Tibial nerve (tissue), 3 donors: Measurements from ENCODE around the gene TMEM185B.

Experiments used
- POLR2A ChIP-seq, 2 donors: fragments of 450-650 bp; IDR thresholded peaks; one replicate each; pipeline ENCODE4 v1.6.1; 2017; ENCODE audit warnings: antibody characterized with exemption in 2 of 2, mild to moderate bottlenecking in 2 of 2, moderate library complexity in 2 of 2
- TF ChIP-seq, protein P1 (sequence below), 5 experiments: fragments of 200-600 bp in 3 of 5; fragments of 450-650 bp in 2 of 5; sonication (generic) in 3 of 5; IDR thresholded peaks; one replicate each; pipeline ENCODE4 v1.5.1; 2016 to 2019; ENCODE audit warnings: antibody characterized with exemption in 5 of 5, mild to moderate bottlenecking in 3 of 5, moderate library complexity in 2 of 5

DNA sequence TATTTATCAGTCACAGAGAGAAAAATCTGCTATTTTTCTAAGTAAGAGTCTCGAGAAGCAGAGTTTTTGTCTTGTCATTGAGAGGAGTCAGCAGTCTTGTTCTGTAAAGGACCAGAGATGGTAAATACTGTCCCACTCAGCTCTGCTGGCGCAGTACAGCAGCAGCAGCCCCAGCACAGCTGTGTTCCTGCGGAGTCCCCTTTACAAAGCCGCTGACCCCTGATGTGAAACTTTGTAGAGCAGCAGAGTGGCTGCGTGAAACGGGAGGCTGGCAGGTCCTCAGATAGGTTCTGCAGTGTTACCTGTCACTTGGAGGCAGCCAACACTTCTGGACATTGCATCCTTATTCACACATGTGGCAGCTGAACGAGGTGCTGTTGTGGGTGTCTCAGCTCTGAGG, 45.2 kb downstream of the TMEM185B start:
- TF ChIP-seq POLR2A (IDR thresholded peaks at IDR 0.05), result no peak
- TF ChIP-seq, protein P1, sequence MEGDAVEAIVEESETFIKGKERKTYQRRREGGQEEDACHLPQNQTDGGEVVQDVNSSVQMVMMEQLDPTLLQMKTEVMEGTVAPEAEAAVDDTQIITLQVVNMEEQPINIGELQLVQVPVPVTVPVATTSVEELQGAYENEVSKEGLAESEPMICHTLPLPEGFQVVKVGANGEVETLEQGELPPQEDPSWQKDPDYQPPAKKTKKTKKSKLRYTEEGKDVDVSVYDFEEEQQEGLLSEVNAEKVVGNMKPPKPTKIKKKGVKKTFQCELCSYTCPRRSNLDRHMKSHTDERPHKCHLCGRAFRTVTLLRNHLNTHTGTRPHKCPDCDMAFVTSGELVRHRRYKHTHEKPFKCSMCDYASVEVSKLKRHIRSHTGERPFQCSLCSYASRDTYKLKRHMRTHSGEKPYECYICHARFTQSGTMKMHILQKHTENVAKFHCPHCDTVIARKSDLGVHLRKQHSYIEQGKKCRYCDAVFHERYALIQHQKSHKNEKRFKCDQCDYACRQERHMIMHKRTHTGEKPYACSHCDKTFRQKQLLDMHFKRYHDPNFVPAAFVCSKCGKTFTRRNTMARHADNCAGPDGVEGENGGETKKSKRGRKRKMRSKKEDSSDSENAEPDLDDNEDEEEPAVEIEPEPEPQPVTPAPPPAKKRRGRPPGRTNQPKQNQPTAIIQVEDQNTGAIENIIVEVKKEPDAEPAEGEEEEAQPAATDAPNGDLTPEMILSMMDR (IDR thresholded peaks at IDR 0.05), result no peak
